ENCODE results near the gene RAB23. TPM values are rescaled to one million over a fixed set of nuclear protein-coding genes. Genes with fewer than 3 reads are reported as not detected.

Gene RAB23
- total RNA-seq, 1 experiment from 2014 or later: 11.7 TPM

DNA sequence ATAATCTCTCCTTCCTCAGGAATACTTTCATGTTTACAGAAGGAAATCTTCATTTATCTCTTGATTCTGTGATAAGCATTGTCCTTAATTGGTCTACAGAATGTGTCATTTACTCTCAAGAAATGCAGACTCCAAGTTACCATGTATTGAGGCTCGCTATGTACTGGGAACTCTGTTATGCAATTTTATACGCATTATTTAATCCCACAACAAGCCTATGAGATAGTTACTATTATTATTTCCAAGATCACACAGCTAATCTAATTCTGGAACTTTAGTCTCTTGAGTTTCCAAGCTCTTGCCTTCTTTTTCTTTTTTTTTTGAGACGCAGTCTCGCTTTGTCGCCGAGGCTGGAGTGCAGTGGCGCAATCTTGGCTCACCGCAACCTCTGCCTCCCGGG, 30.0 kb upstream of the RAB23 start:
- Histone ChIP-seq H3K9ac (ENCODE audit: low read length) (no peak overlapping the region), H3K27me3 (ENCODE audit: insufficient read depth, low read length) (no peaks in the 10 kb centered on the region), H4K20me1 (ENCODE audit: insufficient read depth) (no peaks in the 10 kb centered on the region), H3K27ac (ENCODE audit: low read depth, low read length) (no peak overlapping the region), H3K9me3 (ENCODE audit: control insufficient read depth in 1 of 2, insufficient read depth in 1 of 2, low read depth in 1 of 2, low read length in 2 of 2) (no peaks in the 10 kb centered on the region), H3K79me2 (ENCODE audit: insufficient read depth, low read length) (no peaks in the 10 kb centered on the region), H2AFZ (ENCODE audit: low read depth, low read length, poor library complexity, severe bottlenecking) (no peak overlapping the region), H3K36me3 (ENCODE audit: control insufficient read depth in 1 of 2, insufficient read depth in 2 of 2, low read length in 2 of 2) (no peaks in the 10 kb centered on the region), H3K4me1 (ENCODE audit: control insufficient read depth in 1 of 2, insufficient read depth in 2 of 2, low read length in 2 of 2) (no peaks in the 10 kb centered on the region), H3K4me3 (replicated peaks in 1 of 2; ENCODE audit: low read depth in 1 of 2, low read length in 2 of 2) (no peak overlapping the region), H3K9me2 (ENCODE audit: insufficient read depth) (no peaks in the 10 kb centered on the region), H3K4me2 (ENCODE audit: low read length) (no peak overlapping the region)
- DNase-seq (ENCODE audit: low read depth, low spot score) (no peak), ATAC-seq (no peak)
- RAD21 ChIA-PET (ENCODE audit: low non-redundant PET in 1 of 2, low total read pairs in 2 of 2, uncharacterized antibody in 2 of 2, unreplicated experiment in 2 of 2): no interaction called here
- POLR2A ChIA-PET: no interaction called here
- intact Hi-C loops (cut with micrococcal nuclease): no loop called here
- no TSS peak for BruUV-seq (replicated peaks)
- CTCF ChIA-PET: no interaction called here
- TF ChIP-seq RAD21 (IDR thresholded peaks at IDR 0.05; ENCODE audit: low read depth): no peak

DNA sequence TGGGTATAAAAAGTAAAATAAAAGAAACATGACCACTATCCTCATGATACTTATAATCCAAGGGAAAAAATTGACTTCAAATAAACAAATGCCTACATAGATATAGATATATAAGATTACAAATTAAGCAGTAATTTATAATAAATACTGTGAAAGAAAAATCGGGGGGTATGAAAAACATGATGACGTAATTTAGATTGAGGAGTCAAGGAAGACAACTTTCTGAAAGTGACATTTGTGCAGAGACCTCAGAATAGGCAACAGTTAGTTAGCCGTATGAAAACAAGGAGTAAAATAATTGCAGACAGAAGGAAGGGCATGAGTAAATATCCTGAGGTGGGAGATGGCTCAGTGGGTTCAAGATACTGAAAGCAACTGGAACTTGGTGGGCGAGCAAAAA, 28.2 kb upstream of the RAB23 start:
- intact Hi-C loops (cut with micrococcal nuclease): no loop called here
- ATAC-seq: no peak
- no peak for DNase-seq (ENCODE audit: low read depth, low spot score)
- Histone ChIP-seq H3K4me1 (ENCODE audit: control insufficient read depth in 1 of 2, insufficient read depth in 2 of 2, low read length in 2 of 2) (no peaks in the 10 kb centered on the region), H2AFZ (ENCODE audit: low read depth, low read length, poor library complexity, severe bottlenecking) (no peak overlapping the region), H3K4me3 (replicated peaks in 1 of 2; ENCODE audit: low read depth in 1 of 2, low read length in 2 of 2) (no peak overlapping the region), H3K9ac (ENCODE audit: low read length) (no peak overlapping the region), H3K36me3 (ENCODE audit: control insufficient read depth in 1 of 2, insufficient read depth in 2 of 2, low read length in 2 of 2) (no peaks in the 10 kb centered on the region), H3K27ac (ENCODE audit: low read depth, low read length) (no peak overlapping the region), H3K4me2 (ENCODE audit: low read length) (no peak overlapping the region), H4K20me1 (ENCODE audit: insufficient read depth) (no peaks in the 10 kb centered on the region), H3K9me2 (ENCODE audit: insufficient read depth) (no peaks in the 10 kb centered on the region), H3K27me3 (ENCODE audit: insufficient read depth, low read length) (no peaks in the 10 kb centered on the region), H3K9me3 (ENCODE audit: control insufficient read depth in 1 of 2, insufficient read depth in 1 of 2, low read depth in 1 of 2, low read length in 2 of 2) (no peaks in the 10 kb centered on the region), H3K79me2 (ENCODE audit: insufficient read depth, low read length) (no peaks in the 10 kb centered on the region)
- no TSS peak for BruUV-seq (replicated peaks)
- TF ChIP-seq, protein P1, sequence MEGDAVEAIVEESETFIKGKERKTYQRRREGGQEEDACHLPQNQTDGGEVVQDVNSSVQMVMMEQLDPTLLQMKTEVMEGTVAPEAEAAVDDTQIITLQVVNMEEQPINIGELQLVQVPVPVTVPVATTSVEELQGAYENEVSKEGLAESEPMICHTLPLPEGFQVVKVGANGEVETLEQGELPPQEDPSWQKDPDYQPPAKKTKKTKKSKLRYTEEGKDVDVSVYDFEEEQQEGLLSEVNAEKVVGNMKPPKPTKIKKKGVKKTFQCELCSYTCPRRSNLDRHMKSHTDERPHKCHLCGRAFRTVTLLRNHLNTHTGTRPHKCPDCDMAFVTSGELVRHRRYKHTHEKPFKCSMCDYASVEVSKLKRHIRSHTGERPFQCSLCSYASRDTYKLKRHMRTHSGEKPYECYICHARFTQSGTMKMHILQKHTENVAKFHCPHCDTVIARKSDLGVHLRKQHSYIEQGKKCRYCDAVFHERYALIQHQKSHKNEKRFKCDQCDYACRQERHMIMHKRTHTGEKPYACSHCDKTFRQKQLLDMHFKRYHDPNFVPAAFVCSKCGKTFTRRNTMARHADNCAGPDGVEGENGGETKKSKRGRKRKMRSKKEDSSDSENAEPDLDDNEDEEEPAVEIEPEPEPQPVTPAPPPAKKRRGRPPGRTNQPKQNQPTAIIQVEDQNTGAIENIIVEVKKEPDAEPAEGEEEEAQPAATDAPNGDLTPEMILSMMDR (IDR thresholded peaks at IDR 0.05 in 2 of 3, conservative IDR thresholded peaks at IDR 0.05 in 1 of 3; ENCODE audit: borderline replicate concordance in 1 of 3, insufficient read depth in 1 of 3, low read depth in 2 of 3, low read length in 2 of 3): no peak
- TF ChIP-seq, protein P2, sequence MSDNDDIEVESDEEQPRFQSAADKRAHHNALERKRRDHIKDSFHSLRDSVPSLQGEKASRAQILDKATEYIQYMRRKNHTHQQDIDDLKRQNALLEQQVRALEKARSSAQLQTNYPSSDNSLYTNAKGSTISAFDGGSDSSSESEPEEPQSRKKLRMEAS (IDR thresholded peaks at IDR 0.05): no peak
- RAD21 ChIA-PET (ENCODE audit: low non-redundant PET in 1 of 2, low total read pairs in 2 of 2, uncharacterized antibody in 2 of 2, unreplicated experiment in 2 of 2): no interaction called here
- POLR2A ChIA-PET: no interaction called here
- CTCF ChIA-PET: no interaction called here

All from HCT116 (cell line).